Fibroblast of skin of scalp (primary cell): Measurements from ENCODE around the gene APOD.

Experiments
- DNase-seq: peaks from one replicate; pipeline ENCODE4 v3.0.0-alpha.2; 2013

Gene APOD

DNA sequence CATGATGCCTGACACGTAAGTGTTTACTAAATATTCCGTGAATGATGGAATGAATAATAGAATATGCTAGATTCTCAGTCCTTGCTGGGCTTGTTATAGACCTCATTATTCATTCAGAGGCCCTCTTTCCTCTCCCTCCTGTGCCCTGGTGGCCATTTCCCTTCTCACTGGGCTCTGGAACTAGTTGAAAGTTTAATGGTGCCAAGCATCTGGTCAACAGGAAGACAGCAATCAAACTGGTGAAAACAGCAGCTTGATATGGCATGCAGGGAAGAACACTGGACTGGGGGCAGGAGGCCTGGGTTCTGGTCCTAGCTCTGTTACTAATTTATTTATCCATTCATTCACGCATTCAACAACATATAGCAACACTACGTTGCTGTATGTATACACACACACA, 3.7 kb upstream of the APOD start:
- no peak for DNase-seq

DNA sequence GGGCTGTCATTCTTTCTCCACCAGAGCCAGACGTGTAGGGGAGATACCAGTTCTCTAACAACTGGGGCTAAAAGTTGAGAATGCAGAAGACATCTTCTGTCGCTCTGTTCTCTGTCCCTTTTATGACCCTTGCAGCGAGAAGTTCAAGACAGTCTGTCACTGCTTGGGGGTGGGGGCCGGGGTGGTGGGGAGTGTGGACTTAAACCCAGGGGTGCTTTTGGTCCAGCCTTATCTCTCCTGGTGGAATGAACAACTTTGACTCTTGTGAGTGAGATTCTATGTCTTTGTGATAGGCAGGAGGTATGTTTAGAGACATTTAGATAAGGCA, 767 bp upstream of the APOD start:
- DNase-seq = no peak

DNA sequence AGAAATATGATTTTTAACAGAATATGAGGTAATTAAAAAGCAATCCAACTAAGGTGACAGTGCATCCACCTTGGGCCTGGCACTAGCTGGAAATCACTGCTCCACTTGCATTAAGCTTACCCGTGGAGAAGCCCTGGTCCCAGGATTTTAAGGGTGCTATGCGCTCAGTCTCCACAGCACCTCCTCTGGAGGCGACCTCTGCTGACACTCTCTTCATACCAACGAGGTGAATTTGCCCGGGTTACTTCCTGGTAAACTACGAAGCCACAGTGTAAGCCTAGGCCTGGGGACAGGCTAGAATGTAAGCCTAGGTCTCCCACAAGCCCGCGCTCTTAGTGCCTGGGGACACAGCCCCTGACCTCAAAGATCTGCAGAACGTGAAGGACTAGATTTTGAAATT, 793 bp downstream of the APOD start:
- no peak for DNase-seq

DNA sequence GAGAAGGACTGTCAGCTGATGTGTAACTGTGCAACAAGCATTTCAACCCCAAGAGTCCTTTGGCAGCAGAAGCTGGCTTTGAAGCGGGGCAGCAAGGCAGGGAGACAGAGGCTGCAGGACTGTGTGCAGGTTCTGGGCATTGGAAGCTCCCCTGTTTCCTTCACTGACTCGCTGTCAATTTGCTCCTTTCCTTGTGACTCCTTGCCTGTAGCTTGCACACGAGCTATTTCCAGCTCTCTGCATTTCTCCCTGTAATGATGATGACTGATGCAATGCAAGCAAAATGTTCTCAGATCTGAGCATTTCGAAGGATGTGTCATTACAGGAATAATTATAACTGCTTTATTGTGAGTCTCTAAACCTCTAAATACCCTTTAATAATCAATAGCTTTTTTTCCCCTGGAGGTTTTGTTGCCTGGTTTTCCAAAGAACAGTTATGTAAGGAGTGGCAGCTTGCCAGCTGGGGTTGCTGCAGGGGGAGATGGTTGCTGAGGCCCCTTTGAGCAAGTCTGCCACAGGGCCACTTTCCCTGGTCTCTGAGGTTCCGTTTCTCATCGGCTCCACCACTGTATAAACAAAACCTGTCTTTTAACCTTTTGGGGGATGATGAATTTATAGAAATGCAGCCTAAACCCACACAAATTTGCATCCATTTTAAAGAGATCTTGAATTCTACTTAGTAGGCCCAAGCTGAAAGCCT, 2.8 kb downstream of the APOD start:
- DNase-seq = peak; percentile 62

DNA sequence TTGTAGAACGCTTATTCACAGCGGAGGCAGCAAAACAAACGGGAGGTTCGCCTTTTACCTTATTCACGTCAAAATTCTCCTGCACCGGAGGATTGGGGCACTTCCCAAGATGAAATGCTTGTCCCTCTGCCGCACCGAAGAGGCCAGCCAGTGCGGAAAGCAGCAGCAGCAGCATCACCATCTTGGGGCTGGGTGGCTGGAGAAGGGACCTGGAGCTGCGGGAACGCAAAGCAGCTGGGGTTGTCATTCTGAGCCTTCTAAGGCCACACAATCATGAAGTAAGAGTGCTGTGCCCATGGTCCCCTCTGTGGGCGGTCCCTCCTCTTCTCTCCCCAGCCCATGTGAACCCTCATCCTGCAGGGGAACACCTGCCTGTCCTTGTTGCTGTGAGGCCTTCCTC, 4.5 kb downstream of the APOD start:
- DNase-seq = no peak

DNA sequence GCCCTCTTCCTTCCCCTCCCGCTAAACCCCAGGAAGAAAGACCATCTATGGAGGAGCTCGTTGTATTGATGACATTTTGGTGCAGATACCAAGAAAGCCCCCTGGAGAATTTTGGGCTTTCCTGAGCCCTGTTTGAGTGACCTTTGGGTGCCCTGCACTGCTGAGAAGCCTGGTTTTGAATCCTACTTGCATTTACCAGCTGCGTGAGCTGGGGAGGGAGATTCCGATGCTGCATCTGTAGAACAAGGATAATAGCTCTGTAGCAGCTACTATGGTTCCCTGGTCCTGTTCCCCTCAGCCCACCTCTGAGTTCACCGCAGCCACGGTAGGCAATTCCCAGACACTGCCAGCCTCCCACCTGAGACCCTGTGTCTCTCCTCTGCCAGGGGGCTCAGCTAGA, 5.2 kb downstream of the APOD start:
- DNase-seq = no peak

DNA sequence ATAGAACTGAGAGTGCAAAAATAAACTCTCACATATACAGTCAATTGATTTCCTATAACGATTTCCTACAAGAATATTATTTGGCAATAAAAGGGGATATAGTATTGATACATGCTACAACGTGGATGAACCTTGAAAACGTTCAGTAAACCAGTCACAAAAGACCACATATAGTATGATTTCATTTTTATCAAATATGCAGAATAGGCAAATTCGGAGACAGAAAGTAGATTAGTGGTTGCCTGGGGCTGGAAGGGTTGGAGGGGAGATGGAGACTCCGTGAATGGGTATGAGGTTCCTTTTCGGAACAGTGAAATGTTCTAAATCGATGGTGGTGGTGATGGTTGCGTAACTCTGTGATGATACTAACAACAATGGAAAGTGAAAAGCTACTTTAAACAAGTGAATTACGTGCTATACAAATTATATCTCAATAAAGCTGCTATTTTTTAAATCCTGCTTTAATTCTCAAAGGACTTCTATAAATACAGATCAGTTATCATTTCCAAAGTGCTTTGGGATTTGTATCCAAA, 6.0 kb downstream of the APOD start:
- DNase-seq = no peak

DNA sequence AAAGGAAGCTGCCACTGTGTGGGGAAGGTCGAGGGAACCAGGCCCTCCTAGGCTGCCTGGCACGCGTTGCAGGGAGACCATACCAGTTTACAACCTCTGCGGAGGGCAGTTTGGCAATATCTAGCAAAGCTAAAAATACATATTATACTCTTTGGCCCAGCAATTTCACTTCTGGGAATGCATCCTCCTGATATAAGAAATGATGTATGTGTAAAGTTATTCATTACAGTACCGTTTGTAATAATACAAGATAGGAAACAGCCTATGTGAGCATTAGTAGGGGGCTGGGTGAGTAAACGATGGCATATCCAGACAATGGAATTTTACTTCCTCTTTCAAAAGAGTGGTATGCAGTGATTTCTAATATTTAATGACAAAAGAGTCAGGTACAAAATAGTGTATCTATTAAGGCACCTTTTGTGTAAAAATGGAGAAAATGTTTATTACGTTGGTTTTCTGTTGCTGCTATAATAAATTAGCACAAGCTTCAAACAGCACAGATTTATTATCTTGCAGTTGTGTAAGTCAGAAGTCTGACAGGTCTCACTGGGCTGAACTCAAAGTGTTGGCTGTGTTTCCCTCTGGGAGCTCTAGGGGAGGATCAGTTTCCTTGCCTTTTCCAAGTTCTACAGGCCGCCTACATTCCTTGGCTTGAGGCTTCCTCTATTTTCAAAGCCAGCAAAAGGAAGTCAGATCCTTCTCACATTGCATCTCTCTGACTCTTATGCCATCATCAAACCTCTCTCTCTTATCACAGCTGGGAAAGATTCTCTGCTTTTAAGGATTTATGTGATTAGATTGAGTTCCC, 9.0 kb downstream of the APOD start:
- no peak for DNase-seq

DNA sequence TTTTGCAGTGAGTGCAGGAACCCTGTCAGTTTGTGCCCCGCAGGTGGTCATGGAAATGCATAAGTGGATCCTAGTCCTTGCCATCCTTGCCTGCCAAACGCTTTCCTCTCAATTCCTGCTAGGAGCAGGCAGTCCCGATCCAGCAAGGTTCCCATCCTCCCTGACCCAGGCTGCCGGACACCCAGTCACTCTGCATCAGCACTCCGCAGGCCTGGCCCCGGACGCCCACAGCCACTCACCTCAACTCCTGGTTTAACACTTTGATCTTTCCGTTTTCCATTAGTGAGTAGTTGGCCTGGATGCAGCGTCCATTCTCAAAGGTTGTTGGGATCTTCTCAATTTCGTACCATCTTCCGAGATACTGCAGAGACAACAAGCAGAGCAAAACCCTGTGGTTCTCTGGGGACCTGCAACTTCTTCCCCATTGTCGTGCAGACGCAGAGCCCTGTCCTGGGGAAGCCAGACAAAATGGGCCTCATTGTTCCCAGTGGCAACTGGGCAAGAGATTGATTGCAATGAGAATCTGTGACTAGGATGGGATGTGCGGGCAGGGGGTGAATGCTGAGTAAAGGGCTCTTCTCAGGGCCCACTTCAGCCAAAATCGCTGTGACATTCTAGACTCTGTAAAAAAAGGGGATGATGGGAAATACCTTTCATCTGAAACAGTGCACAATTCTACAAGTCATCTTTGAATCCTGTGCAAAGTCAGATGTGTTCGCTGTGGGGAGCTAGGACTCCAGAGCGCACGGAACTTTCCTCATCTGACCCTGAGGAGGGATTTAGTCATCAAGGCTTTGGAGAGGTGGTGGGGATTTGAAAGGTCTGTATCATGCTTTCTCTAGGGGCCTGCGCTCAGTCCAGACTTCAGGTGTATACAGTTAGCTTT, 9.9 kb downstream of the APOD start:
- DNase-seq = no peak

DNA sequence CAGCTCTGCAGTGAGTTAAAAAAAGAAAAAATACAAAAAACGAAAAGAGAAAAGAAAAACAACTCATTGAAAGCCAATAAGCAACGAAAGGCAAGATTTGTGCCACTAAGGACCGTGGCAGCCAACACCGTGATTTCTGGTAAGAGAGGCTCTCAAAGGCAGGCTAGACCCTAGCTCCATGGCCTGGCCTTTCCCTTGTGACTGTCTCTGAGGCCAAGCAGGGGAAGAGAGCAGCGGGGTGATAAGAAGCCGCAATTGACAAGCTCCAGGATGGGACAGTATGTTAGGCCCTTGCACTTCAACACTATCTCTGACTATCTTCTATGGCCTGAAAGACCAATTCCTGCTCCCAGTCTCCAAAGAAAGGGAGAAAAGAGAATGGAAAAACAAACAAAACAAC, 12.4 kb downstream of the APOD start:
- DNase-seq = no peak

DNA sequence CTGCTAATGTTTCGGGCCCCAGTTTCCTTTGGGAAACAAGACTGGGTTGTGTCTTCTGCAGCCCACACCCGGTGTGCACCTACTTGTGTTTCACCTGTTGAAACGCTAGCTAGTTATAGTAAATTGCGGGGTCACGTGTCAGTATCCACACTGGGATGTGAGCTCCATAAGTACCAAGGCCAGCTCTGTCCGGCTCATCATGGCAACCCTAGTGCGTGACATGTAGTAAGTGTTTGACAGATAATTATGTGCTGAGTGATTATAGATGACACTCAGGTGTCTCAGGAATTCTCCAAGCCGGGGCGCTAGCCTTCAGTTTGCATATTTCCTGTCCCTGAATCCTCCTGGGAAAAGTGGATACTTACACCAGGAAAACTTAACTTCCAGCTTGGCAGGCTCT, 12.8 kb downstream of the APOD start:
- no peak for DNase-seq

DNA sequence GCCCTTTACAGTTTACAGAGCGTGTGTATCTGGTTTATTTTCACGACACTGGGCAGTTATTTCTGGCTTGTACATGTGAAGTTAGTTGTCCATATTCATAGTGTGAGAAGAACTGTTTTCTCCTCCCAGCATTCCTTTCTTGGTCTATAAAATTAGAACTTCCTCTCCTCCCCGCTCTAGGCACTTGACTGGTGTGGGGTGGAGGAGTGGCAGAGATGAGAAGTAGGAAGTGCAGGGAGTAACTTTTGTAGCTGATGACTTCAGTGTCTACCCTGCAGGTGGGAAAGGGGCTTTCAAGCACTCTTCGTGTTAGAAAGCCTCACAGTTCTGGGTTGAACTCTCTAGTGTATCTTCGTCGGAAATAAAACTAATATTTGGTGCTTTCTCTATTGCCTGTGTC, 13.4 kb downstream of the APOD start:
- DNase-seq = no peak

DNA sequence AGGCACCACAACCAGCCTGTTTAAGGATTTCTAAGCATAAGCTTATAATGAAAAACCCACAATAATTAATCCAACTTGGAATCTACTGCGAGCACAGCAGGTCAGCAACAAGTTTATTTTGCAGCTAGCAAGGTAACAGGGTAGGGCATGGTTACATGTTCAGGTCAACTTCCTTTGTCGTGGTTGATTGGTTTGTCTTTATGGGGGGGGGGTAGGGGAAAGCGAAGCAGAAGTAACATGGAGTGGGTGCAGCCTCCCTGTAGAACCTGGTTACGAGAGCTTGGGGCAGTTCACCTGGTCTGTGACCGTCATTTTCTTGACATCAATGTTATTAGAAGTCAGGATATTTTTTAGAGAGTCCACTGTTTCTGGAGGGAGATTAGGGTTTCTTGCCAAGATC, 15.1 kb downstream of the APOD start:
- DNase-seq = no peak

DNA sequence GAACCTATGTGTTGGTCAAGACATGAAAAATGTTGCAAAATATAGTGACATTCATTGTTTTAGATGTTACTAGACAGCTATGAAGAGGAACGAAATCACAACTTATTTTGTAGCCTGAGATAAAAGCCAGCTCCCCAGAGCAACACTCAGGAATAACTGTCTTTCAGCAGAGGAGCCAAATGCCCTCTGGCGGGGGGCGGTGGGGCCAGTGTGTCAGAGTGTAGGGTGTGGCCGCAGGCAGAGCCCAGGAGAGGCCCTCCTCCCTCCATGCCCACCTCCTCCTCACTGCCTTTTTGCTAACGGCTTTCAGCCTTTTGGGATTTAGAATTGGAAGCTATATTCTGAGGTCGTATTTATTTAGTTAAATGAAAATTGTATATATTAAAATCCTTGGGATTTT, 16.9 kb downstream of the APOD start:
- DNase-seq = no peak

DNA sequence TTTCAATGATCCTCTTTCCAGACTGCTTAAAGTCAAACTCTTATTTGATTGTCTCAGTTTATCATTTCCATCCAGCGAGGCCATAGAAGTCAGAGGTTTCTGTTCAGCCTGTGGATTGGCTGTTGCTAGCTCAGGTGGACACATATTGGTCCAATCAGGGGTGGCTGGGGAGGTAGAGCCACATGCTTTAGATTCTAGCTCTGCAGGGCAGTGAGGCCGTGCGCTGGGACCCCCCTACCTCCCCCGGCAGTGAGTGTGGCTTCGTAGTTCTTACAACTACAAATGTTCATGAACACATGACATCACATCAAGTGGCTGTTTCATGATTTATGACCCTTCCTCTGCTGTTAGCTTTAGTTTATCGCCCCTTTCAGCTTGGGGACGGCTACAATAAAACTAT, 18.0 kb downstream of the APOD start:
- DNase-seq = no peak

DNA sequence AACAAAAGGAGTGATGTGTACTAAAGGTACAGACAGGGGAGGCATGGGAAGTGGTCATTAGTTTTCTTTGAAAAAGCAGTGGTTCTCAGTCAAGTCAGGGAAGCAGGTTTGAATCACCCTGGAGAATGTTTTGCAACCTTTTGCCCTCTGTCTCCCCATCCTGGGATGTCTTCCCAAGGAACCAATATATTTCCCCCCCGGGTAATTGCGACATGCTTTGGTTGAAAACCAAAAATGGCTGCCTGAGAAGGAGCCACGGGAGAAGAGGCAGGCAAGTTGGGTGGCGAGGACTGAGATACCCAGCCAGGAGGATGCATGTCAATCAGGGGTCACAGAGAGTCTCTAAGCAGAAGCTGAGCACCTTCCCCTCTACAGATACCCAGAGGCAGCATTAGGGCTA, 20.4 kb downstream of the APOD start:
- no peak for DNase-seq

DNA sequence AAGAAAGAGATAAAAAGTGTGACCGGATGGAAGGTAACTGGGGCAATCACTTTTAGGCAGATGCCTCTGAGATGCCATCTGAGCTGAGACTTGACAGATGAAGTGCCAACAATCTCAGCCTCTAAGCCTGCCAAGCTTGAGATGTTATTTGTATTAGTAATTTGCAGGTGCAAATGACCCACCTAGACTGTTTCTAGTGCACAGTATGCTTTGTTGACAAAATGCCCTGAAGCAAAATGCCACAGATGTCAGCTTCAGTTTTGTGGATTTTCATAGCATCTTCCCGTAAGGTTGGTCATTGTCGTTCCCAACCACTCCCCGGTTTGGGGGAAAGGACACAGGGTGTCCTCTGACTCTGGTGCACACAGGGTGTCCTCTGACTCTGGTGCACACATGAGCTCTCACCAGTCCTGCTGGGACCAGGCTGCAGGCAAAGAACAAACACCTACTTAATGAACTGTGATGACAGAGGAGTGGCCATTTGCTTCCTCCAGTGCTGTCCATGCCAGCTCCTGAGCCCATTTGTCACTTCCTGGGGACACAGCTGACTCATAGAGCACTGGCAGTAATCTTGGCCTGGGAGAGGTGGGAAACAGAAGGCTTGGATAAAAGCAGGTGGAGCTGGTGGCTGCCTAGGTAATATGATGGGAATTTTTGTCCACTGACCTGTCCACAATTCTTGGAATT, 23.9 kb downstream of the APOD start:
- DNase-seq = no peak

DNA sequence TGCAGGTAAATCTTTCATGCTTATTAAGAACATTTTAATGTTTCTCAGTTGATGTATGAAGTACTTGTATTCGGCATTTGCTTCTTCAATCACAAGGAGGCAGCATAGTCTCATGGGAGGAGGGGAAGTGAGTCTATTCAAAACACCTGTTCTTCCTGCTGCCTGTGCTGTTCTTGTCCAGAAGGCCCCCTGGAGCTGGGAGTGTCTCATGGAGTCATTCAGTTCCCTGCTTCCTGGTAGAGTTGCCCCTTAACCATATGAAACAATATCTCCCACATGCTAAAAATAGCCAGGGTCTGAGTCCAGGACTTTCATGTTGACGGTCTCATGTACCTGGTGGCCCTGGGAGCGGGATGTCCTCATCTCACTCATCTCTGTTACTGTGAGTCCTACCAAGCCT, 25.1 kb downstream of the APOD start:
- no peak for DNase-seq

DNA sequence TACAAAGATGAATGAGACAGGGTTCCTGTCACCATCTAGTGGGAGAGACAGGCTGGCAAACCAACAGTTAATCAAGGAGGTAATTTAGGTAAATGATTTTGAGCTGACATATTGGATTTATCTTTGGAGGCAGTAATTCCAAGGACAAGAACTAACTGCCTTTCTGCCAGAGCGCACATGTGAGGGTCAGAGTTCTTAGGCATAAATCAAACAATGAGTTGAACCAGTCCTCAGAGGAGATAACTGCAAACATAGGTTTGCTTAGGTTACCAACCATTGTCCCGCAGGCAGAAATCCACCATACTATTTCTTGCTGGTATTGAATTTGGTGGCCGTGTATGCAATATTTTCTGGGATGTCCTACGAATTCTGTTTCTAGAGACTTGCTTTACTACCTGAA, 26.4 kb downstream of the APOD start:
- no peak for DNase-seq

DNA sequence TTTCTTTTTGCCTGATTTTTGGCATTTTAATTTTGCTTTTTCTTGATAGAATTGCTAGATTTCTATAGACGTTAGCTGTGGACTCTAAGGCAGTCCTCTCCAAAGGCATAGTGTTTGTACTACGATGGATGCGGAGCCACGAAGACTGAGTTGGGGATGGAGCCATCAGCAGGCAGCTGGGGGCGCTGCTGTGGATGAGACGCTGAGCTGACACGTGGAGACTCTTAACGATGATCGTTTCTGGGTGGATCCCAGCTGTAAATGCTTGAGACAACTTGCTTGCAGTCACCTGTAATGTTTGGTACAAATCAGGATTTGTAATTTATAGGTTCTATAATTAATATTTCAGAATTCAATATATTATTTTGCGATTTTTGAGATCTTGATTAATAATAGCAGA, 27.4 kb downstream of the APOD start:
- DNase-seq = no peak

DNA sequence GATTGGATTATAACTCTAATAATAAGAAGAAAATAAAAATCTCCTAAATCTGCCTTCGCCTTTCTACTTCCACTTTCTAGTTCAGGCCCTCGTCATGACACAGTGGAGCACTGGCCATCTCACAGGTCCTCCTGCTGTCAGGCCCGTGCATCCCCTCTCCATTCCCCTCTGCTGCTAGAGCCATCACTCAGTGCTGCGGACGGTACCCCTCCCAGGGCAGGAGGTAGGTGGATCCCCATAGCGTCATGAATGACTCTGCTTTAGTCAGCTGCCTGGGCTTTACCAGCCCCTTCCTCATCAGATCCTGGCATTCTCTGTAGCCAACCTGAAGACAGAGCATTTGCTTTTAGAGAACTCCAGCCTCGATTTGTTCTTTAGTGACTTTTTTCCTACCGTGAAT, 28.6 kb downstream of the APOD start:
- no peak for DNase-seq

DNA sequence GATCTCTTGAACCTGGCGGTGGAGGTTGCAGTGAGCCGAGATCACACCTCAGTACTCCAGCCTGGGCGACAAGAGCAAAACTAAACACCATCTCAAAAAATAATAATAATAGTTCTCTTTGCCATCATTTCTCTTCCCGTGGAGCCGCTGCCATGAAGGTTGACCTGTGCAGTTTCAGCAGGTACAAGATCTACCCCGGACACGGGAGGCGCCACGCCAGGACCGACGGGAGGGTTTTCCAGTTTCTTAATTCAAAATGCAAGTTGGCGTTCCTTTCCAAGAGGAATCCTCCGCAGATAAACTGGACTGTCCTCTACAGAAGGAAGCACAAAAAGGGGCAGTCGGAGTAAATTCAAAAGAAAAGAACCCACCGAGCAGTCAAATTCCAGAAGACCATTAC, 29.3 kb downstream of the APOD start:
- no peak for DNase-seq

DNA sequence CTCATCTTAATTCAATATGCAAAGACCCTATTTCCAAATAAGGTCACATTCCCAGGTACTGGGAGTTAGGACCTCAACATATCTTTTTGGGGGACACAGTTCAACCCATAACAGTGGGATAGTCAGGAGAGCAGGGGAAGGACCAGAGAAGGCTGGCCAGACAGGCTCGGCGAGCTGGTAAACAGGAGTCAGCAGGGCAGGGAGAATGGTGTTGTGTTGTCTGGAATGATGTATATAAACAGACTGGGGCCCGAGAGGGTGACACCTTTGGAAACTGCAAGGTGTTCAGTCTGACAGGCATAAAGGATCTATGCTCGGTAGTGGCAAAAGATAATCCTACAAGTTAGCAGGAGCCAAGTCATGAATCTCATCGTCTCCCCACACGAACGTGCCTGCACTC, 30.5 kb downstream of the APOD start:
- no peak for DNase-seq
